SK-N-SH (cell line): ENCODE data around the gene UBXN1. TPM values are rescaled to one million over a fixed set of nuclear protein-coding genes. Genes with fewer than 3 reads are reported as not detected.
A peak's percentile ranks its signal among the peaks of the same experiment; 100 is the strongest.

ENCODE experiments used
- CTCF ChIA-PET: fragments of 300-600, 350-600 bp; formaldehyde crosslinking; extraction: SDS; loops from one replicate; lab custom pipeline; 2021; lab: Yijun Ruan, JAX
- POLR2A ChIA-PET: fragments of 350-600 bp; sonication (Branson Sonifier 250); formaldehyde crosslinking; extraction: SDS; loops from one replicate; lab custom pipeline; 2020; ENCODE audit warnings: antibody characterized with exemption, inconsistent platforms; lab: Yijun Ruan, JAX
- DNase-seq: peaks from one replicate; pipeline ENCODE4 v3.0.0; 2012
- H2AFZ ChIP-seq: fragments of 200-600 bp; sonication (generic); 2 replicates; pipeline ENCODE4 v1.8.1; 2016; ENCODE audit warnings: antibody characterized with exemption, mild to moderate bottlenecking, low read depth
- H3F3A ChIP-seq: fragments of 200-600 bp; sonication (generic); replicated peaks from 2 replicates; pipeline ENCODE3; 2016; ENCODE audit warnings: antibody characterized with exemption, mild to moderate bottlenecking; ENCODE audit not compliant: insufficient read depth
- H3K27ac ChIP-seq, 2 experiments: fragments of 200-500 bp in 1 of 2; fragments of 200-600 bp in 1 of 2; sonication (Bioruptor generic) in 1 of 2; sonication (generic), shearing (Covaris generic) in 1 of 2; 2 replicates each; pipeline versions ENCODE4 v1.5.1 to v1.6.1; 2014 to 2016; ENCODE audit warnings: low read depth in 2 of 2, inconsistent platforms in 1 of 2, low read length in 1 of 2, mild to moderate bottlenecking in 1 of 2, mixed read lengths in 1 of 2
- H3K27me3 ChIP-seq: fragments of 200-600 bp; sonication (generic), shearing (Covaris generic); 2 replicates; pipeline ENCODE4 v1.6.1; 2016; ENCODE audit warnings: mixed run types; ENCODE audit not compliant: insufficient read depth
- H3K36me3 ChIP-seq, 2 experiments: fragments of 200-500 bp in 1 of 2; fragments of 200-600 bp in 1 of 2; sonication (Bioruptor generic) in 1 of 2; sonication (generic) in 1 of 2; replicated peaks in 1 of 2; 2 replicates each; pipeline versions ENCODE3 to v1.5.1; 2014 to 2016; ENCODE audit warnings: low read length in 1 of 2, mild to moderate bottlenecking in 1 of 2; ENCODE audit not compliant: insufficient read depth in 2 of 2, control insufficient read depth in 1 of 2
- H3K4me1 ChIP-seq, 2 experiments: fragments of 200-500 bp in 1 of 2; fragments of 200-600 bp in 1 of 2; sonication (Bioruptor generic) in 1 of 2; sonication (generic), shearing (Covaris generic) in 1 of 2; 2 replicates each; pipeline versions ENCODE4 v1.5.1 to v1.6.1; 2014 to 2016; ENCODE audit warnings: low read depth in 1 of 2, low read length in 1 of 2, mixed run types in 1 of 2; ENCODE audit not compliant: insufficient read depth in 2 of 2, control insufficient read depth in 1 of 2
- H3K4me2 ChIP-seq: fragments of 200-600 bp; sonication (generic), shearing (Covaris generic); 2 replicates; pipeline ENCODE4 v1.6.1; 2017; ENCODE audit warnings: mixed run types
- H3K4me3 ChIP-seq, 2 experiments: fragments of 200-500 bp in 1 of 2; fragments of 200-600 bp in 1 of 2; sonication (Bioruptor generic) in 1 of 2; sonication (generic), shearing (Covaris generic) in 1 of 2; 2 replicates each; pipeline versions ENCODE4 v1.5.1 to v1.8.1; 2014 to 2016; ENCODE audit warnings: low read depth in 2 of 2, inconsistent platforms in 1 of 2, low read length in 1 of 2, mild to moderate bottlenecking in 1 of 2, mixed read lengths in 1 of 2, moderate library complexity in 1 of 2
- H3K79me2 ChIP-seq: fragments of 200-600 bp; sonication (generic); 2 replicates; pipeline ENCODE4 v1.8.1; 2017; ENCODE audit warnings: mild to moderate bottlenecking; ENCODE audit not compliant: insufficient read depth
- H3K9ac ChIP-seq: fragments of 200-600 bp; sonication (generic); 2 replicates; pipeline ENCODE4 v1.6.1; 2017; ENCODE audit warnings: mixed run types
- H3K9me2 ChIP-seq: fragments of 200-600 bp; sonication (generic); 2 replicates; pipeline ENCODE4 v1.6.1; 2017; ENCODE audit warnings: mixed run types
- H3K9me3 ChIP-seq: fragments of 200-600 bp; sonication (generic); 2 replicates; pipeline ENCODE4 v1.6.1; 2017; ENCODE audit warnings: mixed run types, mild to moderate bottlenecking, moderate library complexity
- H4K20me1 ChIP-seq: fragments of 200-600 bp; sonication (generic); 2 replicates; pipeline ENCODE4 v1.6.1; 2017; ENCODE audit warnings: mild to moderate bottlenecking, mixed run types; ENCODE audit not compliant: insufficient read depth
- CHD2 ChIP-seq: fragments of 150-350 bp; IDR thresholded peaks from 2 replicates; pipeline ENCODE4 v1.6.1; 2018; ENCODE audit warnings: low read length; ENCODE audit not compliant: partially characterized antibody
- ELF1 ChIP-seq: IDR thresholded peaks from 2 replicates; pipeline ENCODE4 v1.4.0; 2012
- EP300 ChIP-seq, 2 experiments: IDR thresholded peaks; 2 replicates each; pipeline versions ENCODE4 v1.4.0 to v1.6.1; 2012; ENCODE audit warnings: borderline replicate concordance in 1 of 2, low read depth in 1 of 2, low read length in 1 of 2
- EZH2phosphoT487 ChIP-seq: fragments of 200-600 bp; sonication (generic); IDR thresholded peaks from 2 replicates; pipeline ENCODE4 v1.6.1; 2017; ENCODE audit warnings: low read depth, mixed run types, mild to moderate bottlenecking, antibody characterized with exemption, moderate library complexity, borderline replicate concordance
- FOSL2 ChIP-seq: IDR thresholded peaks from 2 replicates; pipeline ENCODE4 v1.4.0; 2012; ENCODE audit warnings: low read depth, mild to moderate bottlenecking, moderate library complexity, borderline replicate concordance
- FOXJ3 ChIP-seq: sonication (generic); formaldehyde crosslinking; IDR thresholded peaks from 2 replicates; pipeline ENCODE4 v1.5.1; 2020; ENCODE audit warnings: mild to moderate bottlenecking, missing genetic modification reagents
- FOXM1 ChIP-seq: IDR thresholded peaks from 2 replicates; pipeline ENCODE4 v1.4.0; 2012; ENCODE audit warnings: low read depth, mild to moderate bottlenecking
- GABPA ChIP-seq: IDR thresholded peaks from 2 replicates; pipeline ENCODE4 v1.4.0; 2012; ENCODE audit warnings: low read depth, mild to moderate bottlenecking
- GATA2 ChIP-seq: sonication (generic); formaldehyde crosslinking; IDR thresholded peaks from 2 replicates; pipeline ENCODE4 v1.5.0; 2020; ENCODE audit warnings: mild to moderate bottlenecking, missing genetic modification reagents
- JUND ChIP-seq: IDR thresholded peaks from 2 replicates; pipeline ENCODE4 v1.4.0; 2012
- MEF2A ChIP-seq: IDR thresholded peaks from 2 replicates; pipeline ENCODE4 v1.4.0; 2012; ENCODE audit warnings: low read depth, borderline replicate concordance
- MXI1 ChIP-seq: IDR thresholded peaks from 2 replicates; pipeline ENCODE4 v1.6.1; 2012; ENCODE audit warnings: mild to moderate bottlenecking, low read depth, low read length, improper control_type of control experiment
- NFIC ChIP-seq: IDR thresholded peaks from 2 replicates; pipeline ENCODE4 v1.4.0; 2012; ENCODE audit warnings: borderline replicate concordance
- NRF1 ChIP-seq: IDR thresholded peaks from 2 replicates; pipeline ENCODE4 v1.6.1; 2012; ENCODE audit warnings: low read depth, mild to moderate bottlenecking, low read length
- POLR2AphosphoS5 ChIP-seq: IDR thresholded peaks from 2 replicates; pipeline ENCODE4 v1.6.1; 2012; ENCODE audit warnings: low read depth, low read length
- RAD21 ChIP-seq: IDR thresholded peaks from 2 replicates; pipeline ENCODE4 v1.6.1; 2012; ENCODE audit warnings: mild to moderate bottlenecking, low read length
- RCOR1 ChIP-seq: fragments of 150-350 bp; IDR thresholded peaks from 2 replicates; pipeline ENCODE4 v1.6.1; 2017; ENCODE audit warnings: antibody characterized with exemption, low read length
- RFX5 ChIP-seq: IDR thresholded peaks from 2 replicates; pipeline ENCODE4 v1.6.1; 2012; ENCODE audit warnings: mild to moderate bottlenecking, improper control_type of control experiment, low read length
- RXRA ChIP-seq: IDR thresholded peaks from 2 replicates; pipeline ENCODE4 v1.4.0; 2012; ENCODE audit warnings: low read depth, mild to moderate bottlenecking, borderline replicate concordance
- SMC3 ChIP-seq: IDR thresholded peaks from 2 replicates; pipeline ENCODE4 v1.6.1; 2012; ENCODE audit warnings: low read depth, low read length, improper control_type of control experiment
- TAF1 ChIP-seq: IDR thresholded peaks from 2 replicates; pipeline ENCODE4 v1.6.1; 2012; ENCODE audit warnings: low read depth, mild to moderate bottlenecking, low read length, moderate library complexity, borderline replicate concordance
- TCF12 ChIP-seq: IDR thresholded peaks from 2 replicates; pipeline ENCODE4 v1.4.0; 2012
- TEAD4 ChIP-seq: IDR thresholded peaks from 2 replicates; pipeline ENCODE4 v1.4.0; 2012; ENCODE audit warnings: mild to moderate bottlenecking, borderline replicate concordance; ENCODE audit not compliant: insufficient read depth
- YY1 ChIP-seq: IDR thresholded peaks from 2 replicates; pipeline ENCODE4 v1.4.0; 2012; ENCODE audit warnings: low read depth, mild to moderate bottlenecking
- WGBS: methylation state at CpG from one replicate; pipeline ENCODE4 v1.1.6; 2017; ENCODE audit warnings: low lambda C conversion rate; 5-methylcytosine and 5-hydroxymethylcytosine counted together
- polyA plus RNA-seq, 3 experiments: library from polyadenylated mRNA; depleted of rRNA; stranded (reverse); fragments of >200 nt; gene quantifications; 2 replicates each; pipeline ENCODE4 v1.2.3, GENCODE V29; 2012
- TF ChIP-seq, protein P1 (sequence below): IDR thresholded peaks from 2 replicates; pipeline ENCODE4 v1.4.0; 2012; ENCODE audit warnings: low read depth
- TF ChIP-seq, protein P2 (sequence below): IDR thresholded peaks from 2 replicates; pipeline ENCODE4; 2012
- TF ChIP-seq, protein P3 (sequence below): IDR thresholded peaks from 2 replicates; pipeline ENCODE4 v1.6.1; 2012; ENCODE audit warnings: mild to moderate bottlenecking, low read depth, low read length, moderate library complexity
- TF ChIP-seq, protein P4 (sequence below): IDR thresholded peaks from 2 replicates; pipeline ENCODE4 v1.4.0; 2012; ENCODE audit warnings: low read depth, borderline replicate concordance
- TF ChIP-seq, protein P5 (sequence below): IDR thresholded peaks from 2 replicates; pipeline ENCODE4 v1.4.0; 2012; ENCODE audit warnings: low read depth, borderline replicate concordance

UBXN1 gene
- polyA plus RNA-seq, 1 of the 3 experiments (the other 2 are of a cell fraction): 256 TPM

DNA sequence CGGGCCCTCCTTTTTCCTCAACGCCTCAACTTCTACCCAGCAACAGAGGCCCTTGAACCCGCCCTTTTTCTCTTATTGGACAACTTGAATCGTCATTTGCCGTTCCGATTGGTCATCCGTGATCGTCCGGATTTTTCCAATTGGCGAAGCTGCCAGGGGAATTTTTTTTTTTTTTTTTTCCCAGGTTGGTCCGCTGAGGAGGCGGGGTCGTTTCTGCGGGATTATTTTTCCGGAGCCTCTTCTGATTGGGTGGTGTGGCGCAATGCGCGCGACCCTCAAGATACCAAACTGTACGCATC, 48.9 kb upstream of the UBXN1 start:
- peak overlapping the region; percentile 99 for H3K27ac ChIP-seq
- CTCF ChIA-PET: interaction anchor here (1.2 to 2.3 kb wide), 6 partner anchors 12 to 59 kb away, joined by 3 to 8 read pairs (median 4); partner anchors contain the start of genes BSCL2 and POLR2G
- peaks cover 31% of the 10 kb centered on the region for H3F3A ChIP-seq
- peak; percentile 83 for DNase-seq
- no peaks in the 10 kb centered on the region for H3K9me3 ChIP-seq
- H2AFZ ChIP-seq: peak overlapping the region; percentile 99
- peak overlapping the region; percentile 89 to 92 for H3K4me3 ChIP-seq
- peaks cover 21 to 33% of the 10 kb centered on the region in 2 experiments for H3K36me3 ChIP-seq
- H3K79me2 ChIP-seq: peaks cover 84% of the 10 kb centered on the region
- peaks cover 12 to 21% of the 10 kb centered on the region in 2 experiments; a peak in 3 of 4 replicates for H3K4me1 ChIP-seq
- peak overlapping the region; percentile 88 for H3K9ac ChIP-seq
- under 1% methylated on average over 20 of the region's 20 CpGs for WGBS
- H3K27me3 ChIP-seq: no peaks in the 10 kb centered on the region
- H3K4me2 ChIP-seq: peak overlapping the region; percentile 93
- H4K20me1 ChIP-seq: peaks cover 36% of the 10 kb centered on the region
- POLR2A ChIA-PET: interaction anchor here (0.8 to 4.5 kb wide), 15 partner anchors 18 to 162 kb away, joined by 3 to 33 read pairs (median 10); partner anchors contain the start of genes B3GAT3, C11orf98, CSKMT and LBHD1
- H3K9me2 ChIP-seq: no peaks in the 10 kb centered on the region
- no peak for TF ChIP-seq MEF2A
- TF ChIP-seq GABPA: no peak
- peak; percentile 39; the same call in 1 of the 2 replicates for TF ChIP-seq NRF1
- no peak for TF ChIP-seq EZH2phosphoT487
- TF ChIP-seq FOXJ3 (CRISPR knock-in tag): no peak
- TF ChIP-seq, protein P1, sequence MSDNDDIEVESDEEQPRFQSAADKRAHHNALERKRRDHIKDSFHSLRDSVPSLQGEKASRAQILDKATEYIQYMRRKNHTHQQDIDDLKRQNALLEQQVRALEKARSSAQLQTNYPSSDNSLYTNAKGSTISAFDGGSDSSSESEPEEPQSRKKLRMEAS: no peak
- TF ChIP-seq RXRA: no peak
- TF ChIP-seq, protein P2, sequence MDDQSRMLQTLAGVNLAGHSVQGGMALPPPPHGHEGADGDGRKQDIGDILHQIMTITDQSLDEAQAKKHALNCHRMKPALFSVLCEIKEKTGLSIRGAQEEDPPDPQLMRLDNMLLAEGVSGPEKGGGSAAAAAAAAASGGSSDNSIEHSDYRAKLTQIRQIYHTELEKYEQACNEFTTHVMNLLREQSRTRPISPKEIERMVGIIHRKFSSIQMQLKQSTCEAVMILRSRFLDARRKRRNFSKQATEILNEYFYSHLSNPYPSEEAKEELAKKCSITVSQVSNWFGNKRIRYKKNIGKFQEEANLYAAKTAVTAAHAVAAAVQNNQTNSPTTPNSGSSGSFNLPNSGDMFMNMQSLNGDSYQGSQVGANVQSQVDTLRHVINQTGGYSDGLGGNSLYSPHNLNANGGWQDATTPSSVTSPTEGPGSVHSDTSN: no peak
- peak; percentile 39; the same call in 1 of the 2 replicates for TF ChIP-seq TAF1
- TF ChIP-seq, protein P3, sequence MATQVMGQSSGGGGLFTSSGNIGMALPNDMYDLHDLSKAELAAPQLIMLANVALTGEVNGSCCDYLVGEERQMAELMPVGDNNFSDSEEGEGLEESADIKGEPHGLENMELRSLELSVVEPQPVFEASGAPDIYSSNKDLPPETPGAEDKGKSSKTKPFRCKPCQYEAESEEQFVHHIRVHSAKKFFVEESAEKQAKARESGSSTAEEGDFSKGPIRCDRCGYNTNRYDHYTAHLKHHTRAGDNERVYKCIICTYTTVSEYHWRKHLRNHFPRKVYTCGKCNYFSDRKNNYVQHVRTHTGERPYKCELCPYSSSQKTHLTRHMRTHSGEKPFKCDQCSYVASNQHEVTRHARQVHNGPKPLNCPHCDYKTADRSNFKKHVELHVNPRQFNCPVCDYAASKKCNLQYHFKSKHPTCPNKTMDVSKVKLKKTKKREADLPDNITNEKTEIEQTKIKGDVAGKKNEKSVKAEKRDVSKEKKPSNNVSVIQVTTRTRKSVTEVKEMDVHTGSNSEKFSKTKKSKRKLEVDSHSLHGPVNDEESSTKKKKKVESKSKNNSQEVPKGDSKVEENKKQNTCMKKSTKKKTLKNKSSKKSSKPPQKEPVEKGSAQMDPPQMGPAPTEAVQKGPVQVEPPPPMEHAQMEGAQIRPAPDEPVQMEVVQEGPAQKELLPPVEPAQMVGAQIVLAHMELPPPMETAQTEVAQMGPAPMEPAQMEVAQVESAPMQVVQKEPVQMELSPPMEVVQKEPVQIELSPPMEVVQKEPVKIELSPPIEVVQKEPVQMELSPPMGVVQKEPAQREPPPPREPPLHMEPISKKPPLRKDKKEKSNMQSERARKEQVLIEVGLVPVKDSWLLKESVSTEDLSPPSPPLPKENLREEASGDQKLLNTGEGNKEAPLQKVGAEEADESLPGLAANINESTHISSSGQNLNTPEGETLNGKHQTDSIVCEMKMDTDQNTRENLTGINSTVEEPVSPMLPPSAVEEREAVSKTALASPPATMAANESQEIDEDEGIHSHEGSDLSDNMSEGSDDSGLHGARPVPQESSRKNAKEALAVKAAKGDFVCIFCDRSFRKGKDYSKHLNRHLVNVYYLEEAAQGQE: no peak
- TF ChIP-seq ELF1: no peak
- no peak for TF ChIP-seq RCOR1
- no peak for TF ChIP-seq POLR2AphosphoS5
- no peak for TF ChIP-seq GATA2 (CRISPR knock-in tag)
- TF ChIP-seq RAD21: no peak
- TF ChIP-seq FOSL2: no peak
- TF ChIP-seq JUND: no peak
- no peak for TF ChIP-seq NFIC
- TF ChIP-seq, protein P4, sequence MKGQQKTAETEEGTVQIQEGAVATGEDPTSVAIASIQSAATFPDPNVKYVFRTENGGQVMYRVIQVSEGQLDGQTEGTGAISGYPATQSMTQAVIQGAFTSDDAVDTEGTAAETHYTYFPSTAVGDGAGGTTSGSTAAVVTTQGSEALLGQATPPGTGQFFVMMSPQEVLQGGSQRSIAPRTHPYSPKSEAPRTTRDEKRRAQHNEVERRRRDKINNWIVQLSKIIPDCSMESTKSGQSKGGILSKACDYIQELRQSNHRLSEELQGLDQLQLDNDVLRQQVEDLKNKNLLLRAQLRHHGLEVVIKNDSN: no peak
- peak in 1 of 2 experiments; percentile 13; a peak in 3 of 4 replicates for TF ChIP-seq EP300 (IDR thresholded peaks at IDR 0.05; ENCODE audit: borderline replicate concordance in 1 of 2, low read depth in 1 of 2, low read length in 1 of 2)
- no peak for TF ChIP-seq CHD2
- peak; percentile 78; the same call in 1 of the 2 replicates for TF ChIP-seq FOXM1
- no peak for TF ChIP-seq TEAD4
- TF ChIP-seq, protein P5, sequence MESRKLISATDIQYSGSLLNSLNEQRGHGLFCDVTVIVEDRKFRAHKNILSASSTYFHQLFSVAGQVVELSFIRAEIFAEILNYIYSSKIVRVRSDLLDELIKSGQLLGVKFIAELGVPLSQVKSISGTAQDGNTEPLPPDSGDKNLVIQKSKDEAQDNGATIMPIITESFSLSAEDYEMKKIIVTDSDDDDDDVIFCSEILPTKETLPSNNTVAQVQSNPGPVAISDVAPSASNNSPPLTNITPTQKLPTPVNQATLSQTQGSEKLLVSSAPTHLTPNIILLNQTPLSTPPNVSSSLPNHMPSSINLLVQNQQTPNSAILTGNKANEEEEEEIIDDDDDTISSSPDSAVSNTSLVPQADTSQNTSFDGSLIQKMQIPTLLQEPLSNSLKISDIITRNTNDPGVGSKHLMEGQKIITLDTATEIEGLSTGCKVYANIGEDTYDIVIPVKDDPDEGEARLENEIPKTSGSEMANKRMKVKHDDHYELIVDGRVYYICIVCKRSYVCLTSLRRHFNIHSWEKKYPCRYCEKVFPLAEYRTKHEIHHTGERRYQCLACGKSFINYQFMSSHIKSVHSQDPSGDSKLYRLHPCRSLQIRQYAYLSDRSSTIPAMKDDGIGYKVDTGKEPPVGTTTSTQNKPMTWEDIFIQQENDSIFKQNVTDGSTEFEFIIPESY: no peak
- no peak for TF ChIP-seq MXI1
- no peak for TF ChIP-seq TCF12
- no peak for TF ChIP-seq YY1
- no peak for TF ChIP-seq SMC3
- TF ChIP-seq RFX5: peak; percentile 99
